Activated gamma-delta T cell treated with anti-CD3 and anti-CD28 coated beads, Interleukin-2, amount 50 U/mL, for 16 hours (primary cell): ENCODE results near the gene PRSS8.
A peak's percentile ranks its signal among the peaks of the same experiment; 100 is the strongest.
"Not testable (repeated sequence)": the region's sequence is repeated elsewhere in the genome, so short reads cannot be mapped to it uniquely, and the experiment has no call there.

Experiments used
- DNase-seq: peaks from one replicate; pipeline ENCODE4 v3.0.0-alpha.2; 2020; ENCODE audit warnings: low read depth

Gene PRSS8

DNA sequence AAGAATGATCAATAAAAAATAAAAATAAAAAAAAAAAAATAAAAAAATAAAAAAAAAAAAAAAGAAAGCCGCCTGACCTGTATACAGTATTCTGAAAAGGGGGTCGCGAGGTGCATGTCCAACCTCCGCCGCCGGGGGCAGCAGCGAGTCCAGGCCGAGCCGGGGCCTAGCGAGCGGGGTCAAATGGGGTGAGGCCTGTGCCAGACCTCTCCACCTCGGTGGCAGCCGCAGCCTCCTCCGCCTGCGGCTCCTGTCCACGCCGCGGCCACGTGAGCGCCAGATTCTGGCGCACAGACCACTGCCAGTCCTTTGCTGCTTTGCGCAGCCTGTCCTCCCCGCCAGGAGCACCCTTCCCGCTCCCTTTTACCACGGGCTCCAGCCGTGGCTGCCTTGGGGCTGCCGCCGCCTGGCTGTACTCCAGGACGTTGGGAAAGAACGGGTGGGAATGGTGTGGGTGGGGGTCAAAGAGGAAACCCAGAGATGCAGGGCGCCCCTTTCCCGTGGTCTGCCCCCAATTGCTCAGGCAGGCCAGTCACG is 29.8 kb downstream of the PRSS8 start:
- peak; percentile 69 for DNase-seq

DNA sequence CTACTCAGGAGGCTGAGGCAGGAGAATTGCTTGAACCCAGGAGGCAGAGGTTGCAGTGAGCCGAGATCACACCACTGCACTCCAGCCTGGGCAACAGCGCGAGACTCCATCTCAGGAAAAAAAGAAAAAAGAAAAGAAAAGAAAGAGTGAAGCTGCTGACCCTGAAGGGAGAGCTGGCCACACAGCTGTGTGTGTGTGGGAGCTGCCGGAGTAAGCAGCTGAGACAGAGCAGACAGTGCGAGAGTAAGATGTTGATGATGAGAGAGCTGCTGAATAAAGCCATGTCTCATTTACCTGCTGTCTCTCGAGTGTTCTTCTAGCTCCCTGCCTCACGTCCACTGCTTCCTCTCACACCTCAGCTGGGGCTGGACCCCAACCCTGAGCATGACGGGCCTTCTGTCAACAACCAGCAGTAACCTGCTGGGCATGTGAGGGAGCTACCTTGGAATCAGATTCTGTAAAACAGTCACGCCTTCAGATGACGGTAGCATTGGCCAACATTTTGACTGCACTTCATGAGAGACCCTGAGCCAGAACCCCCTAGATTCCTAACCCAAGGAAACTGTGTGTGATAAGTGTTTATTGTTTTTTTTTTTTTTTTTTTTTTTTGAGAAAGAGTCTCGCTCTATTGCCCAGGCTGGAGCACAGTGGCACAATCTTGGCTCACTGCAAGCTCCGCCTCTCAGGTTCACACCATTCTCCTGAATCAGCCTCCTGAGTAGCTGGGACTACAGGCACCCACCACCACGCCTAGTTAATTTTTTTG is 34.5 kb downstream of the PRSS8 start:
- not testable (repeated sequence) for DNase-seq

DNA sequence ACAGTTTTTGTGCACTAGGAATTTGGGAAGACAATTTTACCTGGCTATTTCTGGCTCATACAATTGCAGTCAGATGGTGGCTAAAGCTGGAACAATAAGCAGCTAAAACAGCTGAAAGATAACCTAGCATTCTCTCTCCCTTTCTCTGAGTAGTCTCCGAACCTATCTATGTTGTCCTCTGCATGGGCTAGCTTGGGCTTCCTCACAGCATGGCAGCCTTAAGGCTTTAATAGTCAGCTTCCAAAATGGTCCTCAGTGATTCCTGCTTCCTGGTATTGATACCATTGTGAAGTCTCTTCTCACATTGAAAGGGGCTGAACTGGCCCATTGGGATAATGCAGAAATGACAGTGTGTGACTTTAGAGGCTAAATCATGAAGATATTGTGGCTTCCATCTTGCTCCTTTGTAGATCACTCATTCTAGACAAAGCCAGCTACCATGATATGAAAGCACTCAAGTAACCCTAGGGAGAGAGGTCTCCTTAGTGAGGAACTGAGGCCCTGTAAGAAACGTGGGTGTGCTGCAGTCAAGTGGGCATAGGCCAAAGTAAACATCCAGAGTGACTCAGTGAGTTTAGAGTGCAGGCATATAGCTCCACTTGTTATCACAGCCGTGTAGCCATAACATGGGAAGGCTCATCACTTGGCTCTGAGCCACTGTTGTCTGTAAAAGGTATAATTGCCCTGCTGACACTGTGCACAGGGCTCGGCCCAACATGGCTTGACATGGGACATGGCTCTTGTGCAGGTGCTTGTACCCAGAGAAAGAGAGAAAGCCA is 35.5 kb downstream of the PRSS8 start:
- no peak for DNase-seq

DNA sequence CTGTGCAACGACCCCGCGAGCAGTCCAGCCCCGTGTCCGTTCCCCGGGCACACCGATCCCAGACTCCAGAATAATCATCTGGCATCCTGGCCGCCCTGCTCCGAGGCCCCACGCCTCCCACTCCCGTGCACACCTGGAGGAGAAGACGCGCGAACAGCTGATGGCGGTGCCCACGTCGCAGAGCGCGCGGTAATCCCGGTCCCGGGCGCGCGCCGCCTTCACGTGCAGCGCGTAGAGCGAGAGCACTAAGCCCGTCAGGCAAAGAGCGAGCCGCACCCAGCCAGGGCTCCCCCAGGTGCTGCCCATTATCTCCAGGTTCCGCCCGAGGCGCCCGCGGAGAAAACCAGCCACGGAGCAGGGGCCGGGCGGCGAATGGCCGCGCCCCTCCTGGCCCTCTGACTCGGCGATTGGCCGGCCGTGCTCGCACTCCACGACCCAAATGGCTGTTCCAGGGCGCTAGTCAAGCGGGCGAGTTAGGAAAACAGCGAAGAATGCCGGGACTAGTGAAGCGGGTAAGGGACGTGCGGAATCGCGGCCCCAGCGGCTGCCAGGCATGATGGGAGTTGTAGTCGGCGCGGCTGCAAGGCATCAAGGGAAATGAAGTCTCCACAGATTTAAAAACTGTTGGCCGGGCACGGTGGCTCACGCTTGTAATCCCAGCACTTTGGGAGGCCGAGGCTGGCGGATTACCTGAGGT is 41.0 kb downstream of the PRSS8 start, which contains the start of gene VKORC1:
Gene VKORC1 (minus strand): TSS at position 374 of the 697 bp plus-strand sequence. CDS start 68 bp downstream, at position 306.
- DNase-seq: peak; percentile 72

DNA sequence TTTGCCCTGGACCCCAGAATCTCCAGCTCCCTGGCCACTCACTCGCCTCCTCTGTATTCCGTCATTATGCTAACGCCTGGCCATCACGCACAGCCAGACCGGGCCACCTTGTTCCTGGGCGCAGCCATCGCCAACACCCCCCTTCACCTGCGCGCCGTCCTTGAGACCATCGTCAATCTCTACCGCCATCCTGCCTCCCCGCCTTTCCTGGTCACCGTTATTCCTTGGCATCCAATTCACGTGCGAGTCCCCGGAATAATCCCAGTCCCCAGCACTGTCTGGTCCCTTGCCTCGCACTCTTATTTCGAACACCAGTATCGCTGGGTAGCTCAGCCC is 41.5 kb downstream of the PRSS8 start:
- no peak for DNase-seq

DNA sequence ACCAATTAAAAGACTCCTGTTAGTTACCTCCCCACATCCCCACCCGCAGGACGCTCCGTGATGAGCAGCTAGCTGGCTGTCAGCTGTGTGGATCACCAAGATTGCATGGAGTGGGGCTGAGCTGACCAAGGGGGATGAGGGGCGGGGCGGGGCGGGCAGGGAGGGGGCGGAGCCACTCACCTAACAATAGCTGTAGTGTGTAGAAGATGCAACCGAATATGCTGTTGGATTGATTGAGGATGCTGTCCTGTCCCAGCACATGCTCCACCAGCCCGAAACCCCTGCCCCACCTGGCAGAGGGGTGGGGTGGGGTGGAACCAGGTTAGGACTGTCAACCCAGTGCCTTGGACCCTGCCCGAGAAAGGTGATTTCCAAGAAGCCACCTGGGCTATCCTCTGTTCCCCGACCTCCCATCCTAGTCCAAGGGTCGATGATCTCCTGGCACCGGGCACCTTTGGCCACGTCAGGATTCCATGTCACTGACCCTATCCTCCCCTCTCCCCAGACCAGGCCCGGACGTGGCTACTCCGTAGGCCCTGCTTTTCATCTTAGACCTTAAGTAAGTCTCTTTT is 42.3 kb downstream of the PRSS8 start:
- no peak for DNase-seq

DNA sequence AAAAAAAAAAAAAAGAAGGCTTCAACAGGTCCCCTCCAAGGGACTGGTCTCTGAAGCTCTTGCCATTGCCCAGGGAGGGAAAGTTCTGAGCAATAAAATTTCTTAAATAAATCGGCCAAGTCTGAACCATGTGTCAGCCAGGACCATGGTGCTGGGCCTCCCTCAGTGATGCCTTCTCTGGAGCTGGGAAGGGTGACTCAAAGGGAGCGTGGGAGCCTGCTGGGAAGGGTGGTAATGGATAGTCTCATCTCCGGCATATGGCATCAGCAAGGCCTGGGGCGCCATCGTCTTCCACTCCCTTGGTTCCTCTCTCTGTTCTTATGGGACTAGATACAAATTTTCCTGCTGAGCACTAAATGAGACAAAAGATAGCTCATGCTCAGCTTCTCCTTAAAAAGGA is 43.2 kb downstream of the PRSS8 start:
- DNase-seq: no peak

DNA sequence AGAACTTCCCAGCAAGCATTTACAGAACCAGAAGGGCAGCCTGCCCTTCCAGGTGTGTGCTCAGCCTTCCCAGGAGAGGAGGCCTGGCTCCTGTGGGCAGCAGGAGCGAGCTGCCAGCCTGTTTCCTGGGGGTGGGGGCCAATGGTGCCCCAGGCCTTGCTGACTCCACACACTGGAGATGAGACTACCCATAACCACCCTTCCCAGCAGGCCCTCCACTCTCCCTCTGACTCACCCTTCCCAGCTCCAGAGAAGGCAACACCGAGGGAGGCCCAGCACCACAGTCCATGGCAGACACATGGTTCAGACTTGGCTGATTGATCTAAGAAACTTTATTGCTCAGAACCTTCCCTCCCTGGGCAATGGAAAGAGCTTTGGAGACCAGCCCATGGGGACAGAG is 45.0 kb downstream of the PRSS8 start:
- no peak for DNase-seq

DNA sequence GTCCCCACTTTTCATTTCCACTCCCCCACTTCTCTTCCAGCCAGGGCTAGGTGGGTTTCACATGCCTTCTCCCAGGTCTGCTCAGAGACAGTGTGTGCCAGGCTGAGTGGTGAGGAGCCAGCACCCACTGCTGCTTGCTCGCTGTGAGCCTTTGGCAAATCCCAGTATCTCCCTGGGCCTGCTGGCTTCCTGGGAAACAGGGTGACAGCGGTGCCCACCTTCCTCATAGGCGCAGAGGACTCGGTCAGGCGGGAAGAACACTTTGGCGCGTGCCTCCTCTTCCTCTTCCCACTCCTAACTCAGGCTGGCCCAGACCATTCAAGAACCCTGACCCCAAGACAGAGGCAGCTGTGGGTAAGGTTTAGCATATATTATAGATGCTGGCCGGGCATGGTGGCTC is 46.3 kb downstream of the PRSS8 start:
- no peak for DNase-seq

DNA sequence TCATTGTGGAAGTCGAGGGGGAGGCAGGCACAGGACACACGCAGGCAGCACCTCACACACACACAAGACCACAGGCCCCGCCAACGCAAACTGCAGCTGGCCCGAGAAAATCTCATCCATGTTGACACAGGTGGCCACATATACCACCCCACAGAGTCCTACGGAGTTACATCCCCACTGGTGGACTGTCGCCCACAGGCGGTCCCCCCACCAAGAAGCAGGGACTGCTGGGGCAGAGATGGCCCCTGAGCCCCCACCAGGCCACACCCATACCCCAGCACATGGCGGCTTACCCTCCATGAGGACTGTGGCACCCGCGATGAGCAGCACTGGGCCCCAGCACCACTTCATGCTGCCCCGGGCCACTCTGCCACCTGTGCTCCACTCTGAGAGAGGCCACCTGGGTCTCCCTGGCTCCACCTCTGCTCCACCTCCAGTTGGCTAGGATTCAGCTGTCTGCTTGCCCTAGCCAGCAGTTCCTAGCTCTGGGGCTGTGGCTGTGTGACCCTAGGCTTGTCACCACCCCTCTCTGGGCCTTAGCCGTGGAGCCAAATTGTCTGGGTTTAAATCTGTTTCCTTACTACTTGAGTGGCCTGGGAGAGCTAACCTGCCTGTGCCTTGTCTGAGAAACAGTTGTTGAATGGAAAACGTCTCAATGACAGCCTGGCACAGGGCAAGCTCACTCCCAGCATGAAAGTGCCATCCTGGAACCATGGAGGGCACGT is 46.9 kb downstream of the PRSS8 start, which contains the start of gene PRSS53:
Gene PRSS53 (minus strand): TSS at position 485 of the 725 bp plus-strand sequence. CDS start 134 bp downstream, at position 351.
- no peak for DNase-seq

DNA sequence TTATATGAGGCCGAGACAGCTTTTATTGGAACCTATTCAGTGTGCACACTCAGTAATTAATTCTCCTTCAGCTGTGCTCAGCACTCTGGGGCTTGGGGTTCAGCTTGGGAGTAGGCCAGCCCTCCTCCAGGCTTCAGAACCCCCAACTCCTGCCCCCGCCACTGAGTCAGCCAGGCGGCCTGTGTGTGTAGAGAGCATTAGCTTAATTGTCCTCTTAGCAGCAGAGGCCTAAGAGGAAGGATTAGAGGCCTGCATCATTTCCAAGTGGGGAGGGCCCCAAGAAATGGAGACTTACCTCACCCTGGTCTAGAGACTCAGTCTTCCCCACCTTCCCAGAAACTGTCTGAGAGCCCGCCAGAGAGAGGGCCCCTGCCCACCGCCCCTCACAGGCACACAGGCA is 47.6 kb downstream of the PRSS8 start:
- no peak for DNase-seq

DNA sequence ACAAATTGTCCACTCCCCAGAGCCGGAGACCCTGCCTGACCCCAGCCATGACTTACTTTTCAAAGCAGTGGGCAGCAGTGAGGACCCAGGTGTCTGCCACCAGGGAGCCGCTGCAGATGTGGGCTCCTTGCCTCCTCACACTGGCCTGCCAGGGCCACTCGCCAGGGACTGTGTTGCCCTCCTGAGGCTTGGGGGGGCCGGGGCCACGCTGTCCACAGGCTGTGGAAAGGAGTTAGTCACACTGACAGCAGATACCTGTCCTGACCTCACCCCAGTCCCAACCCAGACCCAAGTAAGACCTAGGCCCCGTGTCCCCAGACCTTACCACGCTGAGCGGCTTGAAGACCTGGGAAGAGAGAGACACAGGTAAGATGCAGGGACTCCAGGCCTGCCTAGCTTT is 48.0 kb downstream of the PRSS8 start:
- DNase-seq: no peak

DNA sequence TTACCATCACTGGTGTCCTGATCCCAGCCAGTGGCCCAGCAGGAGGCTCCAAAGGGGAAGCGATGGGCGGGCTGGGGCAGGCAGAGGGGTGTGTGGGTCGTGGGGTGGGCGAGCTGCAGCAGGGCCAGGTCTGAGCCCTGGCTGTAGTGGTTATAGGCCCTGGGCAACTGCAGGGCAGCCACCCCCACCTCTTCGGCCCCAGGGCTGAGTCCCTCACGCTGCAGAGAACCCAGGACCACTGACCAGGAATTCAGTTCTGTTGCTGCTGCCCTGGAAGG is 49.0 kb downstream of the PRSS8 start:
- no peak for DNase-seq

DNA sequence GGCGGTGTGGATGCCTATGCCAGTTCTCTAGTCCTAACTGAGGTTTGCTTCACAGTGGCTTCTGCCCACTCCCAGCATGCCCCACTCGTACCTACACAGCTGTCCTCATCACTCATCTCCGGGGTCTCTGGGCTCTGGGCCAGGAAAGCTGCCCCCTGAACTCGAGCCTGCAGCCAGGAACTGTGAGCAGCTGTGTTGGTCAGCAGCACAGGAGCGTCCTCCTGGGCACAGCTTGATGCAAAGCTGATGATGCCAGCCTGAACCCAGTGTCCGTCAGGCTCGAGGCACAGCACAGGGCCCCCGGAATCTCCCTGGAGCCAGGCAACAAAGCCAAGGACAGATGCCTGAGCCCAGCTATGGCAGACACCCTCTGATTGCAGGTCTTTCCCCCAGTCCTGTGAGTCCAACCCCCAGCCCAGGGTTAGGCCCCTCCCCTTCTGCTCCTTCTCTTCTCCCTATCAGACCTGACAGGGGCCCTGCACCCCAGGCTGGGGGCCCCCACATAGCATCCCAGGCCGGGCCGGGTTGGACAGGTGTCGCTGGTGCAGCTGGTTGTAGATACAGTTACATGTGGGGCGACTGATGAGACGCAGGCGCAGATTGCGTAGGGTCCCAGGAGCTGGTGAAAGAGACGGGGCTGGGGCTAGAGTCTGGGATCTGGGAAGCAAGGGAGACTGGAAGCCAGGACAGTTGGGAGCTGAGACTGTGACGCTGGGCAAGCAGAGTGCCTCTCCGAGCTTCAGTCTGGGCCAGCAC is 49.5 kb downstream of the PRSS8 start:
- DNase-seq: no peak

DNA sequence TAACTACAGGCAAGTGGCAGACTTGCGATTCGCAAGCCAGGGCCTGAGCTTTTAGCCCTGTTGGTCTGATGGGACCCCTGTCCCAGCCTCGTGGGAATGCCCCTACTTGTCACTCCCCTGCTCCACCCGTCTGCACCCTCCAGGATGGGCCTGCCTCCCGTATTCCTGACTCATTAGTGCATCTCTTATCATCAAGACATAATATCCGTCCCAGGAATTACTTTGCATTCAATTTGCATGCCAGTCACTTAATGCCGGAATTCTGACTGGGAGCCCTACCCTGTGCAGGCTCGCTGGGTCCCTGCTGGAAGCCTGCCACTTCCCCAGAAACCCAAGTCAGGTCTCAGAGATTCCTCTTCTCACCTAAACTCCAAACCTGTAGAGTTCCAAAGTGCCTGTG is 50.1 kb downstream of the PRSS8 start:
- no peak for DNase-seq

DNA sequence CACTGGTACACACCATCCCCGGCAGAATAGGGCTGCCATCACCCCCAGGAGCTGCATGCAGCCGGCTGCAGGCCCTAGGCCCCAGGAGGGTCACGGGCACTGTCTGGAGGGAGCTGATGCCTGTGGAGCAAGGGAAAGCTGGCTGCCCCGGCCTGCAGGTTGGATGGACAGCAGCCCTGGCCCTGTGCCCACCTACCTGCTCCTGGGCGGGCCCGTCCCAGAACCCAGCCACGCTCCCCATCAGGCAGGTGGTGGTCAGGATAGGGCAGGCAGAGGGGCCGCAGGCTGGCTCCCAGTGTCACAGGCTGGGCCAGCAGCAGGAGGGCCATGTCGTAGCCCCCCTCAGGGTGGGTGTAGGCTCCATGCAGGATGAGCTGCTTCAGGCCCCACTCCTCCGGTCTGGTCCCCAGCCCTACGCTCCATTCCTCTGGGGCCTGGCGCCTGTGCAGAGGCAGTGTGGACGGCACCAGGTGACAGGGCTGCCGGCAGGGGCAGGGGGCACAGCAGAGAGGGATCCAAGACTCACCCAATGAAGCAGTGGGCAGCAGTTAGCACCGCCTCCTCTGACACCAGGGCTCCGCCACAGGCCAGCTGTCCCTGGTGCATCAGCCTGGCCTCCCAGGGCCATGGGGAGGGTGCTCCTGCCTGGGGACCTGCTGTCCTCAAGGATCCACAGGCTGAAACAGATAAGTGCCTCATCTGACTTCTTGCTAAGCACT is 50.8 kb downstream of the PRSS8 start:
- no peak for DNase-seq

DNA sequence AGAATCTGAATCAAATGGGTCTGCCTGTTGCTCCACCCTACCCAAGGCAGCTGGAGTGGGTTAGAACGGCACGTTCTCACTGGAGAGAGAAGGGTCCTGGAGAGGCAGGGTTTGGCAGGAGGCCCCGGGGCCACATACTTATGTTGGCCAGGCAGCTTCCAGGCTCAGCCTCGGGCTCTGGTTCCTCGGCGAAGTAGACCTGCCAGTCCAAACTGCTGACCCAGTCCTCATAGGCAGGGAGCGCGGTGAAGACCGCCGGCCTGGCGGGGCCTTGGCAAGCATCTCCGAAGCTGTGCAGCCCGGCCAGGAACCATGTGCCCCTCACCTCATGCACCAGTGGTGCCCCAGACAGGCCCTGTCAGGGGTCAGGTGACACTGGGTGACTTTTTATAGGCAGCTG is 51.5 kb downstream of the PRSS8 start:
- no peak for DNase-seq

DNA sequence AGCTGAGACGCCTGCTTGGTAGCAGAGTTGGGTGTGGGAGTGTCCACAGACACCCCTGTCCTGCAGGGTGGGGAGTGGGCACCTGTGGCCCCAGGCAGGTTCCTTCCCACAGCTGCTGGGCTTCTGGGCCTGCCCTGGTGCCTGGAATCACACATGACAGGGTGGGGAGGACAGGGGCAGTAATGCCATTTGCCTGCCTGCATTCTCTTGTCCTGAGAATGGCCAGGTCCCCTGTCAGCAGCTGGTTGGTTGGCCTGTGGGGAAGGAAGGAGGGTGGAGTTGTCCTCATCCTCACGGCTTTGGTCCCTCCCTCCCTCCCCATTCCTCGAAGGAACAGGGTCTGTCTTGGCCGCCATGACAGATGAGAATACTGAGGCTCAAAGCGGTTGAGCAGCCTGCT is 52.0 kb downstream of the PRSS8 start:
- no peak for DNase-seq

DNA sequence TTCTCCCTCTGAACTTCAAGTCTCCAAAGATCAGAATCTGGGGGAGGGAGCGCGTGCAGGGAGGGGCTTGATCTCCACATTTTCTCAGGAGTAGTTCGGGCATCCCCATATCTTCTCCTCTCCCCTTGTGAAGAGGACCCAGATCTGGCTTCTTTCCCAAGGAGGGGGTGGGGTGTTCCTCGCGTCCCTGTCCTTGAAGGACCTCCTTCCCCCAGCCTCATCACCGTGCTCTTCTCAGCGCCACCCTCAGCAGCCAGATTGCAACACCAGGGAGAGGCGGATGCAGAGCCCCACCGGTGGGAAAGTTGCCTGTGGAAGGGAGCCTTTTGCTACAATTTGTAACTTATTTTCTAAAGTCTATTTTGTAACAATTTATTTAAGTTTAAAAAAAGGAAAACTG is 52.4 kb downstream of the PRSS8 start:
- no peak for DNase-seq

DNA sequence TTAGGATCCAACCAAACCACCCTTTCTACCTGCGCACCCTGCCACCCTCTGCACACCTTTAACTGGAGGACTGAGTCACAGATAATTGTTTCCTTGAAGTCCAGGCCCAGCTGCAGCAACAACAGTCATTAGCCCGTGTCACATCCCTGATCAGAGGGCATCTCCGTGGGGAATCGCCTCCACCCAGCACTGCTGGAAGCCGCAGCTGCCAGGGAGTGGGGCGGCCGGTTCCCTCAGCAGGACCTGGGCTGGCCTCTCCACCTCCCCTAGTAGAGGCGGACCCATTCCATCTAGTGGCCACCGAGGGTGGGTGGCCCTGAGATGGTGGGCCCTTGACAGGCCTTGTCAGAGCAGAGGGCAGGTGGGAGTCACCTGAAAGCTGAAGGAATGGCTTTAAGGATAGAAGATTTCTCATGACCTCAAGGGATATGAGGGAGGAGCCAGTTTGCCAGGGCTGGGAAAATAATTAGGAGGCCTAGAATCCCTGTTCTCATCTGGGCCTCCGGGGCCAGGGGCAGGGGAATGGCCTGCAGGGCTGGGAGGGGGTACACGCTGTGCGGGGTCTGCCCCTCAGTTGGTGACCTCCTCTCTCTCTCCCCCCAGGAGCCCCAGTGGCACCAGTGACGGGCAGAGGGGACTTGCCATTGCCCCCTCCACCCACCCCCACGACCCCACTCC is 53.0 kb downstream of the PRSS8 start:
- no peak for DNase-seq
